ENCODE results near the gene EPB41L3.

DNA sequence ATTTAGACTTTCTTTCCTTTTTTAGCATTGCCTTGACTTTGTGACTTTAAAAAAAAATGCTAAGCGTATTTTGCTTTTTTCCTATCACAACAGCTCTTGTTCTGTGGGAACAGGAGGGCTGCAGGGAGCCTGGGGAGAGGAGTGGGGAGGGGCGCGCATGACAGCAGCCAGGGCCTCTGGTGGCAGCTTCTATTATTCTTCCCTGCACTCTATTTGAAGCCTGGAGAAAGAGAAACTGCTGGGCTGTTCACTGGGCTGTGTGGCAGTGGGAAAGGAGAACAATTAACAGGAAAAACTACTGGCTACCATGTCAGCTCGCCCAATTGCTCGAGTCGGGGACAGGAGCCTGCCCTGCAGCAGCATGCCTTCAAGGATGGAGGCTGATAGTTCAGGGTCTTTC, 129.3 kb downstream of the EPB41L3 start:
- TF ChIP-seq CTCF (IDR thresholded peaks at IDR 0.05) (no peak), ZFX (IDR thresholded peaks at IDR 0.05; ENCODE audit: borderline replicate concordance) (no peak)

Data from 22Rv1 (cell line).